ENCODE results near the gene SKIC2.
"Not testable (repeated sequence)": the region's sequence is repeated elsewhere in the genome, so short reads cannot be mapped to it uniquely, and the experiment has no call there.

The SKIC2 gene

GRCh38 chr6:31968791-31969711 lies 10.1 kb downstream of the SKIC2 start:
- DNase-seq, result no peak

DNA sequence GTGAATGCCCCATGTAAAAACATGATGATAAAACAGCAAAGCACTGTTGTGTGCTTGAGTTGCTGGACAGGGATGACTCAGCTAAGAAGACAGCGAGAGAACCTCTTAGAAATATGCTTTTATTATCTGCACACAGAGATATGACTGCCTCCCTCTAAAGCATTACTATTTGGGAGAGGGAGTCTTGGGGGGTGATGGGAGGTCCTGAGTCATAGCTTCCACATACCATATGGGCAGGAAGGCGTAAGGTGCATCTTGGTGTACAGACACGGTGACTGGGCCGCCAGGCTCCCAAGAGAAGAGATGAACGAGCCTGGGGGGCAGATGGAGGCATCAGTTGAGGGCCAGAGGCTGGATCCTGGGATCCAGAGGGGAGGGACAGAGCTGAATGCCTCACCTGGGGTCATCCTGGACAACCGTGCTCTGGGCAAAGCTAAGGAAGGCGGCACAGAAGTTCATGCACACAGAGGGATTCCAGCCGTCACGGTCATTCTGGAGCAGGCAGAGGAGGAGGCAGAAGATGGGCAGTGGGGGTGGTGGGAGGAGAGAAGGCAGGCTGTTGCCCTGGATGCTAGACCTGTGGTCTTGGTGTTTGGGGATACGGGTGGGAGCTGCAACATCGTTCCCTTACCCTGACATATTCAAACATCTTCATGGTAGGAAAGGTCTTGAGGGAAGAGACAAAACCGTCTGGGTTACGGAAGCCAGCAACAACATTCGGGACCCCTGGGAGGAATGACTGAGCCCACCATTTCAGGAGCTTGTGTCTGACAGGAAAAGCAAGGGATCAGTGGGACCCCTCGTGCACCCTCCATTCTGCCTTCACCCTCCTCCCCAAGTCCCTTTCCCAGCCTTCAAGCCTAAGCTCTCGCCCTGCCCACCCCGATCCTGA lies 11.0 kb downstream of the SKIC2 start:
- DNase-seq, result no peak

DNA sequence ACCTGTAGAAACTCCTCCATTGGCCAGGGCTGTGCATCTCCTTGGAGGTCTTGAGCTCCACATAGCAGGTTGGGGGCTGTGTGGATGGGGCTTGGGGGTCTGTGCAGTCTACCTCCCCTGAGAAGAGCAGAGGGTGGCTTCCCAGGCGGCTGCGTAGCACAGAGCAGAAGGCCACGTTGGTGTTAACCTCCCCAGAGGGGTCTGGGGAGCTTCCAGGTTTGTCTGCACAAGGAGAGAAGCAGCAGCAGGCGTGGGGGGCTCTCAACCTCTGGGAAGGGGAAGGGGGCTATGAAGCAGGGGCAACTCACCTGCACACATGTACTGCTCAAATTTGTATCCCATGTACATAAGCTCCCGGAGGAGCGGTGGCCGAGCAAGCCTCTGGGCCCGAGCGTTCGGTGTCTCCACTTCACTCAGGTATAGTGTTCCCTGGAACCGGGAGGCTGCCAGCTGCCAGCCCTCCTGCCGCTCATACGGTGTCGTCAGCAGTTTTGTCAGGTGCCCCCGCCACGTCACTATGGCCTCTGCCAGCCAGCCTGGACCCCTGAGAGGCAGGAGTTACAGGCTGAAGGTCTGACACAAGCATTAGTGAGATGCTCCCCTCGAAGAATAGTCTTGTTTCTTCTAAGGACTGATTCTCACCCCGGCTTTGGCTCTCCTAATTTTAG lies 11.8 kb downstream of the SKIC2 start:
- peak in 1 of 56 donors; percentile 10 for DNase-seq

DNA sequence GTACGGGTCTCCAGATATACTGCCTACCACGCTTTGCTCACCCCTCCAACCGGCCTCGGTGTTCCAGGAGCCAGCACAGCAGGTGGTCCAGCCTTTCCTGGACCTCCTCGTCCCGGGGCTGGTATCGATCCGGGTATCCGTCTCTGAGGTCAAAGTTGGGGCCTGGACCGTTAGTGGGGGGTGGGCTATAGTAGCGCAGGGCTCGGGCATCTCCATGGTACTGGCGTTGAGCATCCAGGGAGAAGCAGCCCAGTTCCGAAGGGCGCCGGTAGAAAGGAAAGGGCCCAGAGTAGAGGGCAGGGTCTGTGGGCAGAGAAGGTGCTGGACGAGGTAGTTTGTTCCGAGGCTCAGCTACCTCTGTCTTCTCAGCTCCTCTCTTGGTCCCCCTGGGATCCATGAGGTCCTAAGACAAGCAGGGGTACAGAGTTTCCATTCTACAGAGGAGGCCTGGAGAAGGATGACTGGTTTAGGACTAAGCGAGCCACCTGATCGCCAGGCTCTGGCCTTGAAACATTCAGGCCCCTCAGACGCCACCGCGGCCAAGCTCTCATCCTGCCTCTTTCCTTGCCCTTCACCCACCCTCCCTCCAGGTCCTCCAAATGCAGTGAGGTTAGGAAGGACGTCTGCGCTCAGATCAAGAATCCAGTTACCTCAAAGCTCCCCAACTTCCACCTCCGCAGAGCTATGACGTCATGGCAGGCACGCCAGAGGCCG lies 12.5 kb downstream of the SKIC2 start:
- no peak for DNase-seq

GRCh38 chr6:31971993-31972708 lies 13.2 kb downstream of the SKIC2 start, which contains the start of gene DXO:
Gene DXO (minus strand): TSS chr6:31972138. CDS start chr6:31971675, 463 bp downstream.
- DNase-seq, result peak; percentile 81 to 99 (median 93)

DNA sequence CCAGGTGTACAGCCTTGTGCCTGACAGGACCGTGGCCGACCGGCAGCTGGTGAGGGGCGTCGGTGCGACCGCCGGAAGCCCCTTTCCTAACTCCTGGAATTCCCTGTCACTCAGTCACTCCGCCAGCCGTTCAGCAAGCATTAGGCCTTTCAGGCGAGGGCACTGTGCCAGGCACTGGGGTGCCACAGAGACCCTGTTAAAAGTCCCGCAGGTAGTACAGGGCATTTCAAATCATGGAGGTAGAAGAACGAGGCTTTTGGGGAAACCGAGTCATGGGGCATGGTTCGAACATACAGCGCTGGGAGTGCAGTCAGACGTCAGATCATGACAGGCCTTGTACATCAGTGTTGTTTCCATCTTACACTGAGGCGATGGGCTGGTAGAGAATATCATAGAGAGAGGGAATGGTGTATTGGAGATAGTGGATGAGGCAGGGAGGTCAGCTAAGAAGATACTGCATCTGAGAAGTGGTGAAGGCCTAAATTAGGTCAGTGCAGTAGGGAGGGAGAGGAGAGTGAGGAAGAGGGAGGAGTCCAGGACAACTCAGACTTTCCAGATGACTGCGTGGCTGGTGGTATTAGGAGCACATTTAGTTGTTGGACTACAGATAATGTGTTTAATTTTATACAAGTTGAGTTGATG lies 13.9 kb downstream of the SKIC2 start:
- no peak for DNase-seq

DNA sequence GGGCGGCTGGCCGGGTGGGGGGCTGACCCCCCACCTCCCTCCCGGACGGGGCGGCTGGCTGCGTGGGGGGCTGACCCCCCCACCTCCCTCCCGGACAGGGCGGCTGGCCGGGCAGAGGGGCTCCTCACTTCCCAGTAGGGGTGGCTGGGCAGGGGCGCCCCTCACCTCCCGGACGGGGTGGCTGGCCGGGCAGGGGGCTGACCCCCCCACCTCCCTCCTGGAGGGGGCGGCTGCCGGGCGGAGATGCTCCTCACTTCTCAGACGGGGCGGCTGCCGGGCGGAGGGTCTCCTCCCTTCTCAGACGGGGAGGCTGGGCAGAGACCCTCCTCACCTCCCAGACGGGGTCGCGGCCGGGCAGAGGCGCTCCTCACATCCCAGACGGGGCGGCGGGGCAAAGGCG lies 17.1 kb downstream of the SKIC2 start:
- not testable (repeated sequence) for DNase-seq

- no peak for DNase-seq
Measured at GRCh38 chr6:31977816-31978431, 18.9 kb downstream of the SKIC2 start.

GRCh38 chr6:31978831-31979230 lies 19.9 kb downstream of the SKIC2 start:
- no peak for DNase-seq

DNA sequence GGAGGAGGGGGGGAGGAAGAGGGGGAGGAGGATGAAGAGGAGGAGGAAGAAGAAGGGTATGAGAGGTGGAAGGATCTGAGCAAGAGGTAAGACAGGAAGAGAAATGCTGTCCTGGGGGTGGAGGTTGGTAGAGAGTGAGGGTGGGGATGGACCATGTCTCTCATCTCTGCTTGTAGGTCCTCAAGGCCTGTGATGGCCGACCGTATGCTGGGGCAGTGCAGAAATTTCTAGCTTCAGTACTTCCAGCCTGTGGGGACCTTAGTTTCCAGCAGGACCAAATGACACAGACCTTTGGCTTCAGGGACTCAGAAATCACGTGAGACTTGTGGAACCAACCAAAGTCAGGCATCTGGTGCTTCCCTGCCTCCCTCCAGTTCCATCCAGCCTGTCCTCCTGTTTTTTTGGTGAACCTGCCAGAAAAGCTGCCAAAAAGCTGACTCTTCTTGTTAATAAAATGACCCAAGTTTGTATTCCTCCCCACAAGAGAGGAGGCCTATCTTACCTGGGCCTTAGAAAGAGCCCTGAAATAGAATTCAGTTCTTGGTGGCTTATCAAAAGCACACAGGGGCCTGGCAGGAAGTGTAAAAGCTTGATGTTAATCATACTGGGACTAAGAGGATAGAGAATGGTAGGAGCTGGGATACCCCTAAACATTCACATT lies 20.4 kb downstream of the SKIC2 start:
- DNase-seq, result no peak

DNA sequence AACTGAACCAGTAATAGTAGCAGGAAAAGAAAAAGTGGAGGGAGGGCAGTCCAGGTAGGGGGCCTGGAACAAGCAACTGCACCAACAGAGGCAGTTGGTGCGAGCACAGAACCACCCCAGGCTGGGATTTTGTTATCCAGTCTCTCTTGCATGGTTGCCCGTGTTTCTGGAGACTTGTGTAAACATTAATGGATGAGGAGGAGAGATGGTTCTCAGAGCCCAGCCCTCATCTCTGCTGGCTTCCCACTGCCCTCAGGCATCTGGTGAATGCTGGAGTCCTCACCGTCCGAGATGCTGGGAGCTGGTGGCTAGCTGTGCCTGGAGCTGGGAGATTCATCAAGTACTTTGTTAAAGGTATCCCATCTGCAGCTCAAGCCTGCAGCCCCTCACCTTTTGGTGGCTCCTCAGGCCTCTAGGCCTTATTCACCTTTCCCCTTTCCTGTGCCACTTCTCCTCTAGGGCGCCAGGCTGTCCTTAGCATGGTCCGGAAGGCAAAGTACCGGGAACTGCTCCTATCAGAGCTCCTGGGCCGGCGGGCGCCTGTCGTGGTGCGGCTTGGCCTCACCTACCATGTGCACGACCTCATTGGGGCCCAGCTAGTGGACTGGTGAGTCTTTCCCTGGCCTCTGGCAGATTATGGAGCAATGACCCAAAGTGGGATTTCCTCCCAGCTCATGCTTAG lies 21.4 kb downstream of the SKIC2 start:
- not testable (repeated sequence) for DNase-seq

DNA sequence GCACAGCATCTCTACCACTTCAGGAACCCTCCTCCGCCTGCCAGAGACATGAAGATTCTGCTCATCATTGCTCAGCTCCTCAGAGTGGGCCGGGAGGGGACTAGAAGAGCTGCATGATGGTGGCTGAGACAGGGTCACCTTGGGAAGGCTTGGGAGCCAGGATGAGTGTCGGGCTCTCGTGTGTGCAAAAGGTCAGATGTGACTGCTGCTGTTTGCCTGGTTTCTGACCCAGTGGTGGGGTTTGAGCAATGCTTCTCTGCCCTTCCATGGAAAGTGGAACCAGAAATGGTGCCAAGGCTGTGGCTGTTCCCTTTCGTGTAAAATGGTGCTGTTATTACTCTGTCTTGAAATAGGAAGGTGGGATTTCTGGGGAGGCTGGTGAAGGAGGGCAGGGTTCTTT lies 22.0 kb downstream of the SKIC2 start:
- not testable (repeated sequence) for DNase-seq

- DNase-seq, result not testable (repeated sequence)
Measured at GRCh38 chr6:31981744-31982143, 22.8 kb downstream of the SKIC2 start, which contains the start of gene C4A. Gene C4A (plus strand): TSS chr6:31982057. CDS start chr6:31982108, 51 bp downstream.

GRCh38 chr6:31989363-31989762 lies 30.4 kb downstream of the SKIC2 start:
- DNase-seq, result not testable (repeated sequence)

- DNase-seq, result not testable (repeated sequence)
Measured at GRCh38 chr6:31994421-31994820, 35.4 kb downstream of the SKIC2 start.

- not testable (repeated sequence) for DNase-seq
Measured at GRCh38 chr6:31996385-31996784, 37.4 kb downstream of the SKIC2 start.

- DNase-seq, result not testable (repeated sequence)
Measured at GRCh38 chr6:32002546-32003268, 43.7 kb downstream of the SKIC2 start.
